NT2/D1 (cell line): ENCODE results near the gene ENO4.

Source experiments
- SUZ12 ChIP-seq: IDR thresholded peaks from 2 replicates; pipeline ENCODE4 v1.6.1; 2011; ENCODE audit not compliant: insufficient read length, insufficient read depth; ENCODE audit errors: extremely low read depth
- YY1 ChIP-seq: IDR thresholded peaks from 2 replicates; pipeline ENCODE4 v1.6.1; 2011; ENCODE audit not compliant: insufficient read length, insufficient read depth
- ZNF274 ChIP-seq: IDR thresholded peaks from 2 replicates; pipeline ENCODE4 v1.6.1; 2011; ENCODE audit warnings: mild to moderate bottlenecking, low read depth, low read length

DNA sequence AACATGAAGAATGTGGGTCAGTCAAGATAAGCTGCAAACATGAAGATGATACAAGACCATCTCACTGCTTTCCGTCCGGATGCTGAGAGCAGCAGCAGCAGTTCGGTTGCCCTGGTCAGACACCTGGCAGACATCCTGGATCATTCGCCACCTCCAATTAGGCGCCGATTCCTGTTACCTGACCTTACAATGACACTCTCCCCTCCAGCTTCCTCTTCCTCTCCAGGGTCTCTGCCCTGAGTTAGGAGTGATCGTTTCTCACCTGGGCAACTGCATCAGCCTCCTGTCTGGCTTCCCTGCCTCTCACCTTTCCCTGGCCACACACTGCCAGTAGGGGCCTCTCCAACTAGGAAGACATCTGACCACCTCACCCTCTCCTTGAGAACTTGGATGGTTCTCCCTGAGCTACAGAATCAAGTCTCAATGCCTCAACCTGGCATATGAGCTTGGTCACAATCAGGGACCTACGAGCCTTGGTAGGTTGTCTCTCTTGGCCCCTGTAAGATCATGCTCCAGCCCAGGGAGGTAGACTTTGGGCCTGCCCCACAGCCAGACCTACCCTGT is 31.4 kb upstream of the ENO4 start:
- TF ChIP-seq YY1 (no peak), ZNF274 (no peak), SUZ12 (no peak)
